Measurements from ENCODE around the gene ARFGAP3. TPM values are rescaled to one million over a fixed set of nuclear protein-coding genes. Genes with fewer than 3 reads are reported as not detected.

Gene ARFGAP3
- total RNA-seq: 10 to 100 TPM; 28.2 to 43.8 (median 36.0) TPM

- ATAC-seq: peak; percentile 84 to 86
- in situ Hi-C loops (cut with MboI; ENCODE audit: low sequenced_read_pairs in 4 of 4): loop anchor here in 2 of 4 donors (25.0 kb wide), 2 partner anchors 105 to 180 kb away; no protein-coding TSS in a partner anchor
- TF ChIP-seq CTCF (IDR thresholded peaks at IDR 0.05 in 4 of 5, conservative IDR thresholded peaks at IDR 0.05 in 1 of 5): no peak
- peak; percentile 96 to 97 for TF ChIP-seq POLR2A (IDR thresholded peaks at IDR 0.05)
- Histone ChIP-seq H3K4me3 (peak within 1 kb of the TSS; percentile 75 to 90 (median 84)), H3K4me1 (peaks cover 32 to 34% of the 10 kb centered on the region in 2 donors), H3K36me3 (no peaks in the 10 kb centered on the region), H3K27me3 (no peaks in the 10 kb centered on the region), H3K9me3 (no peaks in the 10 kb centered on the region), H3K27ac (peak within 1 kb of the TSS; percentile 93 to 99 (median 96))
- intact Hi-C loops (cut with DNase I; ENCODE audit: low total_unique reads): loop anchor here (2.0 to 5.0 kb wide), 6 partner anchors 65 to 242 kb away; partner anchors contain the start of genes CYB5R3, PACSIN2 and POLDIP3
- peak; percentile 86 to 91 for DNase-seq
Observed at GRCh38 chr22:42856865-42857704, at the start of gene ARFGAP3. Gene ARFGAP3, minus strand, starts transcription at chr22:42857273. Its CDS starts 91 bp downstream, at chr22:42857182.

GRCh38 chr22:42905702-42906183, 48.7 kb upstream of the ARFGAP3 start:
- peak; percentile 50 to 83 for DNase-seq

GRCh38 chr22:42905217-42905616, 48.1 kb upstream of the ARFGAP3 start:
- Histone ChIP-seq H3K27ac (peak overlapping the region; percentile 65 to 87 (median 77)), H3K9me3 (no peaks in the 10 kb centered on the region), H3K4me1 (peaks cover 85 to 93% of the 10 kb centered on the region in 2 donors), H3K36me3 (no peaks in the 10 kb centered on the region), H3K4me3 (no peak overlapping the region), H3K27me3 (no peaks in the 10 kb centered on the region)
- ATAC-seq (no peak), DNase-seq (no peak)
- TF ChIP-seq POLR2A (IDR thresholded peaks at IDR 0.05): no peak
- TF ChIP-seq CTCF (IDR thresholded peaks at IDR 0.05 in 4 of 5, conservative IDR thresholded peaks at IDR 0.05 in 1 of 5): no peak
- intact Hi-C loops (cut with DNase I; ENCODE audit: low total_unique reads) (loop anchor here (5.0 kb wide), 1 partner anchor 258 kb away; the partner anchor contains the start of gene CYB5R3), in situ Hi-C loops (cut with MboI; ENCODE audit: low sequenced_read_pairs in 4 of 4) (no loop called here)

More at GRCh38 chr22:42905702-42906183, 48.7 kb upstream of the ARFGAP3 start:
- H3K36me3 ChIP-seq: no peaks in the 10 kb centered on the region
- intact Hi-C loops (cut with DNase I; ENCODE audit: low total_unique reads): loop anchor here (5.0 kb wide), 1 partner anchor 258 kb away; the partner anchor contains the start of gene CYB5R3
- in situ Hi-C loops (cut with MboI; ENCODE audit: low sequenced_read_pairs in 4 of 4): no loop called here
- H3K9me3 ChIP-seq: no peaks in the 10 kb centered on the region
- TF ChIP-seq CTCF (IDR thresholded peaks at IDR 0.05 in 4 of 5, conservative IDR thresholded peaks at IDR 0.05 in 1 of 5) (no peak), POLR2A (IDR thresholded peaks at IDR 0.05) (no peak)
- H3K4me1 ChIP-seq: peaks cover 86 to 93% of the 10 kb centered on the region in 2 donors
- peak; percentile 3 for ATAC-seq
- H3K4me3 ChIP-seq: no peak overlapping the region
- H3K27ac ChIP-seq: peak overlapping the region; percentile 65 to 87 (median 77)
- H3K27me3 ChIP-seq: no peaks in the 10 kb centered on the region

GRCh38 chr22:42904050-42904449, 47.0 kb upstream of the ARFGAP3 start:
- no peaks in the 10 kb centered on the region for H3K36me3 ChIP-seq
- no peaks in the 10 kb centered on the region for H3K9me3 ChIP-seq
- no peak overlapping the region for H3K4me3 ChIP-seq
- intact Hi-C loops (cut with DNase I; ENCODE audit: low total_unique reads): no loop called here
- peak overlapping the region in 2 of 4 donors; percentile 77 to 87 for H3K27ac ChIP-seq
- no peak for TF ChIP-seq CTCF (IDR thresholded peaks at IDR 0.05 in 4 of 5, conservative IDR thresholded peaks at IDR 0.05 in 1 of 5)
- no peak for TF ChIP-seq POLR2A (IDR thresholded peaks at IDR 0.05)
- H3K4me1 ChIP-seq: peaks cover 79 to 83% of the 10 kb centered on the region in 2 donors
- ATAC-seq (no peak), DNase-seq (no peak)
- H3K27me3 ChIP-seq: no peaks in the 10 kb centered on the region
- in situ Hi-C loops (cut with MboI; ENCODE audit: low sequenced_read_pairs in 4 of 4): no loop called here
